HG03097 (cell line): ENCODE measurements around the gene LRRC8B.
A peak's percentile ranks its signal among the peaks of the same experiment; 100 is the strongest.

ENCODE experiments used
- ATAC-seq: cut with Tn5 transposase; IDR thresholded peaks from one replicate; pipeline ENCODE4 v1.9.1; 2021; ENCODE audit not compliant: unreplicated experiment, low FRiP score

Gene LRRC8B

GRCh38 chr1:89546082-89546889, 21.7 kb downstream of the LRRC8B start:
- no peak for ATAC-seq

DNA sequence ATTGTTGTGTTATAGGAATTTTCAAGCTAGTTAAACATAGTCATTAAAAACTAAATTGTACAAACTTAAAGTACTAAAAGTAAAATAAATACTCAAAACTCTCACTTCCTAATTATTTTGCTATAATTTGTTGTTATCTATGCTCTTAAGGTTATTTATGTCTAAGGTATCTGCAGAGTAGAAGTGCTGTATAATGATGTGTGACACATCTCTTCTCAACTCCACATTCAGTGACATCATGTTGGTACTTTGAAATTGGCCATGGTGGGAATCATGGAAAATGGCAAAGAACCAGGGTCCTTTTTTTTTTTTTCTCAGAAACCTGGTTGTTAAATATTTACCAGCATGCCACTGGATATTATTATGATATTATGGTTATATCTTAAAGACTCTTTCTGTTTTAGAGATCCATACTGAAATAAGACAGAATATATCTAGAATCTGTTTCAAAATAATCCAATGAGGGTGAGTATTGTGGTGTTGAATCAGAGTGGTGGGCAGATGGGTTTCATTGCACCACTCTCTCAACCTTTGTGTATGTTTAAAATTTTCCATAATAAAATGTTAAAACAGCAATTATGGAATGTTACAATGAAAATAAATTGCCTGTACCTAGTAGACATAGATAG, 22.4 kb downstream of the LRRC8B start:
- ATAC-seq: no peak

DNA sequence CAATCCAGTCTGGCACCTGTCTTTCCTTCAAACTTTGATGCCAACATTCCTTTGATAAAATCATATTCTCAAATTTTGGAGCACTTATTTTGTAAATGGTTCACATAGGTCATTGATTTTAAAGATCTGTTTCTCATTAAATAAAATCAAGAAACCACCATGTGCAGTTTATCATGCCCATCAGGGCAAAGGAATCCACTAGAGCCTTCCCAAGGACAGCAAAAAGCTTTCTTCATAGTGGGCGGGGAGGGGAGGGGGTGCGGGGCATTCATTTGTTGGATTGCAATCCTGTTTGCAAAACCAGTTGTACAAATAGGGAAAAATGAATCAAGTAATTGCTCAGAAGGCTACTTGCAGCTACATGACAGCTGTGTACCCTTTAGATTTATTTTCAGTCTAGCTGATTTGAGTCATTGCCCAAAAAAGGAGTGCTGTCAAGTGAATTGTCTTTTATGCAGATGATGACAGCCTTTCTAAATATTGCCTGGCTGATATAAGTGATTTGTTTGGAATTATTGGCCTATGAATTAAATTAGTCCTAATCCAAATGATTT, 23.0 kb downstream of the LRRC8B start:
- no peak for ATAC-seq

- no peak for ATAC-seq
Measured at GRCh38 chr1:89548122-89548857, 23.7 kb downstream of the LRRC8B start.

- no peak for ATAC-seq
Measured at GRCh38 chr1:89550995-89551394, 26.4 kb downstream of the LRRC8B start.

GRCh38 chr1:89552471-89553081, 27.9 kb downstream of the LRRC8B start:
- ATAC-seq: peak; percentile 80

DNA sequence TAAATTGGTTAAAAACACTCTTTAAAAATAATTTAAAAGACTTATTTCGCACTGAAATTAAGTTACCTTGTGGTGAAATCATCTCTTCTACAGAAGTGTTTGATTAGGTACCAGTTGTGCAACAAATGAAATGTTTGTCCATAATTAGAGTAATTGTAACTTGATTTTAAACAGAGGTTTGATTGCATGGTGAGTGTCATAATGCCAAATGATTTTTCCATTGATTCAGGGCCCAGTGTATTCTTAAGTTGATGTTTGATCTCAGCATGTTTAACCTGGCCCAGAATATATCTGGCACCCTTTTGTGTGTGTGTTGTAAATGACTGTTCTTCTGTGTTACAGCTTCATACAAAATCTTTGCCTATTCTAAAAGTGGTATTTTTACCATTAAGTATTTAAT, 28.5 kb downstream of the LRRC8B start:
- ATAC-seq: no peak

DNA sequence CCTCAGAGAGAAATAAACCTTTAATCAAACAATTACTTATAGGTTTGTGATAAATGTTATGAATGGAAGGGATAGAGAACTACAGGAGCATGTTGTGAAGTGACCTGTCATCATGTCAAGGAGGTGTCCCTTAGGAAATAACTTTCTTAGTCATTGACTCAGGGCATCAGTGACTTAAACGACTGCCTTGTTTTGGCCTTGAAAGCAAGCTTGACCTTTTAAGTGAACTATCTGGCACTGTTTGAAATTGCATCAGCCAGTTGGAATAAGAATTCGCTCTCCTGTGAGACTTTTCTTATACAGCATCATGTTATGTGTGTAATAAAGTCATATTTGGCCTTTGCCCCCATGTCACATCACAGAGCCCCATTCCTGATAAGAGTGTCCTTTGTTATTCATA, 30.9 kb downstream of the LRRC8B start:
- no peak for ATAC-seq

DNA sequence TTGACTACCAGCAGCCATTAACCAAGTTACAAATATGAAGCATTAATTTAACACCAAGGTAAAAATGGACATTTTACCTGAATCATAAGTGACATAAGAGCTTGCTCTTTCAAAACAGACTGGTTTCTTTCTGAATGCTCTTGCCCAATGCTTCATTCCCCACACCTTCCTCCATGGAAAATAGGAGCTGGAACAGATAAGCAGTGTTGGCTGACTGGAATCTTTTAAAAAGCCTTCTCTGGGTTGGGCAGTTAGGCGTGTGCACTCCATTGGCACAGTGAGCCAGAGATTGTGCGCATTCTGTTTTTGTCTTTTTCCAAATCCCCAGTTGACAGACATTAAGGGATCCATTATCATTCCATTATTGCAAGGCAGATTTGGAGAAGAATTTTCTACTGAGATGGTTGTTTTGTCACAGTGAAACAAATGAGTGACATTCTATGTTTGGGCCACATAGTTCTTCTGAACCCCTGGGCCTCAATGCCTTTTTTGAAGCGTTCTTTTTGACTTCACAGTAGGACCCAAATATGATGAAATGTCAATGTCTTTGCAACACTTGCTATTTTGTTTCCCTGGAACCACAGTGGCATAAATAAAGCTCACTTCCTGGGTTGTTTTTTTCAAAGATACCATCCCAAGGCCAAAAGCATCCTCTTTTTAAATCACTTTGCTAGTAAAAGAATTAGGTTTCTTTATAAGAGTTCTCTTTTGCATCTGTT, 32.3 kb downstream of the LRRC8B start:
- ATAC-seq: no peak

- no peak for ATAC-seq
Measured at GRCh38 chr1:89557445-89557825, 32.8 kb downstream of the LRRC8B start.

- no peak for ATAC-seq
Measured at GRCh38 chr1:89557956-89558355, 33.3 kb downstream of the LRRC8B start.

- no peak for ATAC-seq
Measured at GRCh38 chr1:89563957-89564604, 39.5 kb downstream of the LRRC8B start.

- ATAC-seq: no peak
Measured at GRCh38 chr1:89565521-89565920, 40.9 kb downstream of the LRRC8B start.

- no peak for ATAC-seq
Measured at GRCh38 chr1:89566761-89567174, 42.1 kb downstream of the LRRC8B start.

- no peak for ATAC-seq
Measured at GRCh38 chr1:89567797-89568196, 43.2 kb downstream of the LRRC8B start.

DNA sequence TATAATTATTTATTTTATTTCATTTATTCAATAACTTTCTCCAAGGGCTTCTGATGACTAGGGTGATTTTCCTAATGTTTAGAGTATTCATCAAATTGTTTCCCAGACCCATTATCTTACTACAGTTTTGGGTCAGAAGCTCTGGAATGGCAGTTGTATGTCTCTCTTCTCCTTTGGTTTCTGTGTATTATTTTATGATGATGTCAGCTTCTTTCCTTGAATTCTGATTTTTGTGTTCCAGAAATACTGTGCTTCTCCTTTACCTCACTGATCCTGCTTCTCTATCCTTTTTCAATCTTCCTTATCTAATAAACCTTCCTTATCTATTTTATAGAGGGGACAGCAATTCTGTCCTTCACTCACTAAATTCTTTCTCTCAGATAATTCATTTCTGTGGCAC, 48.8 kb downstream of the LRRC8B start:
- ATAC-seq: no peak

- no peak for ATAC-seq
Measured at GRCh38 chr1:89574621-89575020, 50.0 kb downstream of the LRRC8B start.

DNA sequence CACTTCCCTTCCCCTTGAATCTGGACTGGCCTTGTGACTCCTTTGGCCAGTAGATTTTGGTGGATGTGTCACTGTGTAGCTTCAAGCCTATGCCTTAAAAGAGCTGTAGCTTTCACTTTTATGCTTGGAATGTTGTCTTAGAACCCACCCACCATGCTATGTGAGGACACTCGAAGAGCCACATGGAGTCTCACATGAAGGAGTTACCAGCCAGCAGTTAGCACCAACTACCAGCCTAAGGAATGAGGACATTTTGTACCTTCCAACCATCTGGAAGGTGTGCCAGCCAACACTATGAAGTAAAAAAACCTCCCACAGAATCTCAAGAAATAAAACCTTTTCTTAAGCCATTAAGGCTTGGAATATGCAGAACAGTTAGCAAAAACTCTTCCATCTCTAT, 50.6 kb downstream of the LRRC8B start:
- ATAC-seq: no peak

DNA sequence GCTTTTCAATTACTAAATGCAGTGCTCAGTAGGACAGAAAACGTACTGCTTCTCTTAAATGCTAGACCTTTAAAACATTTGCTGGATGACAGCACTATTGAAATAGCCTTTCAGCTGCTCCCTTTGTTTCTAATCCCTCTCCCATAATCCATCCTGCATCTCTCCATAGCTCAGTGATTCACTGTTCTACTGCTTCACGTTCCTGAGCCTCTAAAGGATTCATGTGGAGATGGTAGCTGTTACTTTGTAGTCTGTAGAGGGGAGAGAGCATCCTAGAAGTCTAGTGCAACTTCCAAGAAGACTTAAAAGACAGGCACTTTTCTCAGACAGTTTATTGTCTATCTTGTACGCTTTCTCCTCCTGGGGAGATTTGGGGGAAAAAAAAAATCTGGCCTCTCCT, 51.4 kb downstream of the LRRC8B start:
- no peak for ATAC-seq

GRCh38 chr1:89578151-89578550, 53.5 kb downstream of the LRRC8B start:
- ATAC-seq: no peak
